Endothelial cell (in vitro differentiated cells): ENCODE results near the gene MAP2. TPM values are rescaled to one million over a fixed set of nuclear protein-coding genes. Genes with fewer than 3 reads are reported as not detected.

Experiments used
- DNase-seq: peaks from one replicate; pipeline ENCODE4 v3.0.0; 2021; ENCODE audit warnings: low spot score
- H3K27ac Mint-ChIP-seq: one replicate; pipeline ENCODE4 v1.8.0; 2021; ENCODE audit warnings: mixed read lengths, inconsistent platforms; ENCODE audit not compliant: unreplicated experiment
- H3K27me3 Mint-ChIP-seq: one replicate; pipeline ENCODE4 v1.8.0; 2021; ENCODE audit warnings: mild to moderate bottlenecking, moderate library complexity, mixed read lengths, inconsistent platforms; ENCODE audit not compliant: unreplicated experiment
- H3K36me3 Mint-ChIP-seq: one replicate; pipeline ENCODE4 v1.8.0; 2021; ENCODE audit warnings: mild to moderate bottlenecking, low read depth, mixed read lengths, inconsistent platforms; ENCODE audit not compliant: unreplicated experiment
- H3K4me1 Mint-ChIP-seq: one replicate; pipeline ENCODE4 v1.8.0; 2021; ENCODE audit warnings: mild to moderate bottlenecking, mixed read lengths, inconsistent platforms; ENCODE audit not compliant: unreplicated experiment
- H3K4me3 Mint-ChIP-seq: one replicate; pipeline ENCODE4 v1.8.0; 2021; ENCODE audit warnings: mild to moderate bottlenecking, mixed read lengths, inconsistent platforms; ENCODE audit not compliant: unreplicated experiment
- H3K9me3 Mint-ChIP-seq: one replicate; pipeline ENCODE4 v1.8.0; 2021; ENCODE audit warnings: mixed read lengths, inconsistent platforms; ENCODE audit not compliant: unreplicated experiment
- CTCF ChIP-seq: fragments of 200-600 bp; sonication (generic); IDR thresholded peaks from one replicate; pipeline ENCODE4 v1.5.0; 2021; ENCODE audit warnings: antibody characterized with exemption; ENCODE audit not compliant: unreplicated experiment
- total RNA-seq: library from RNA; stranded (reverse); fragmentation: NEBNext Ultra II Directional; extraction: Animal tissue kit (Norgen Biotek cat#: 25700); gene quantifications from one replicate; pipeline ENCODE4 v1.2.1, GENCODE V29; 2021; ENCODE audit not compliant: unreplicated experiment

The MAP2 gene
- total RNA-seq, 1 donor from 2014 or later, result 2.1 TPM

GRCh38 chr2:209694748-209695147 lies 270.9 kb downstream of the MAP2 start:
- Mint-ChIP-seq H3K36me3 (no peaks in the 10 kb centered on the region), H3K27ac (no peak overlapping the region), H3K27me3 (peaks cover 3% of the 10 kb centered on the region), H3K4me3 (no peak overlapping the region), H3K4me1 (no peaks in the 10 kb centered on the region), H3K9me3 (no peaks in the 10 kb centered on the region)
- no peak for TF ChIP-seq CTCF
- DNase-seq, result no peak

- Mint-ChIP-seq H3K27me3 (peaks cover 3% of the 10 kb centered on the region), H3K4me3 (no peak overlapping the region), H3K4me1 (no peaks in the 10 kb centered on the region), H3K36me3 (no peaks in the 10 kb centered on the region), H3K9me3 (no peaks in the 10 kb centered on the region), H3K27ac (no peak overlapping the region)
- no peak for TF ChIP-seq CTCF
- no peak for DNase-seq
Measured at GRCh38 chr2:209696836-209697711, 273.2 kb downstream of the MAP2 start.

GRCh38 chr2:209702775-209703174 lies 278.9 kb downstream of the MAP2 start:
- Mint-ChIP-seq H3K36me3 (no peaks in the 10 kb centered on the region), H3K4me1 (peaks cover 4% of the 10 kb centered on the region), H3K27me3 (no peaks in the 10 kb centered on the region), H3K4me3 (no peak overlapping the region), H3K27ac (no peak overlapping the region), H3K9me3 (no peaks in the 10 kb centered on the region)
- TF ChIP-seq CTCF, result no peak
- no peak for DNase-seq

- Mint-ChIP-seq H3K9me3 (no peaks in the 10 kb centered on the region), H3K27me3 (no peaks in the 10 kb centered on the region), H3K27ac (no peak overlapping the region), H3K36me3 (no peaks in the 10 kb centered on the region), H3K4me3 (no peak overlapping the region), H3K4me1 (peaks cover 3% of the 10 kb centered on the region)
- DNase-seq, result no peak
- no peak for TF ChIP-seq CTCF
Measured at GRCh38 chr2:209713219-209713618, 289.4 kb downstream of the MAP2 start.

GRCh38 chr2:209719034-209719433 lies 295.2 kb downstream of the MAP2 start:
- TF ChIP-seq CTCF, result no peak
- Mint-ChIP-seq H3K4me1 (no peaks in the 10 kb centered on the region), H3K9me3 (no peaks in the 10 kb centered on the region), H3K4me3 (no peak overlapping the region), H3K27ac (no peak overlapping the region), H3K36me3 (no peaks in the 10 kb centered on the region), H3K27me3 (no peaks in the 10 kb centered on the region)
- DNase-seq, result no peak
